Endothelial cell of umbilical vein (primary cell): Measurements from ENCODE around the gene RADIL. TPM values are rescaled to one million over a fixed set of nuclear protein-coding genes. Genes with fewer than 3 reads are reported as not detected.

Experiments
- BruUV-seq: library from RNA; stranded (reverse); fragments of 400-500 nt; replicated peaks from 2 replicates; lab custom pipeline; 2021; lab: Mats Ljungman, UMichigan
- CTCF ChIA-PET: fragments of 300-600, 350-600 bp; sonication (Branson Sonifier 250); formaldehyde crosslinking; loops from one replicate; lab custom pipeline; 2021; ENCODE audit warnings: antibody characterized with exemption, inconsistent platforms; lab: Charles Lee
- POLR2A ChIA-PET: fragments of 300-600, 350-600 bp; sonication (Branson Sonifier 250); formaldehyde crosslinking; loops from one replicate; lab custom pipeline; 2021; ENCODE audit warnings: antibody characterized with exemption, inconsistent platforms; lab: Charles Lee
- DNase-seq: peaks from one replicate; pipeline ENCODE4 v3.0.0-alpha.2; 2011; ENCODE audit warnings: low read depth, low spot score
- FAIRE-seq: peaks from 2 replicates; lab custom pipeline; 2011; peaks lifted over from hg19 to GRCh38; lab: Jason Lieb, UNC
- H2AFZ ChIP-seq: 2 replicates; pipeline ENCODE4 v1.6.0; 2012; ENCODE audit warnings: low read depth, low read length, control low read depth, inconsistent platforms
- H3K27ac ChIP-seq: 2 replicates; pipeline ENCODE4 v1.5.1; 2011; ENCODE audit warnings: low read depth, mild to moderate bottlenecking, control low read depth, low read length, moderate library complexity; ENCODE audit not compliant: insufficient read depth
- H3K27me3 ChIP-seq, 2 experiments: 2 replicates each; pipeline versions ENCODE4 v1.6.0 to v1.6.1; 2011; ENCODE audit warnings: low read length in 2 of 2, mixed read lengths in 1 of 2; ENCODE audit not compliant: control insufficient read depth in 2 of 2, insufficient read depth in 2 of 2
- H3K36me3 ChIP-seq, 2 experiments: 2 replicates in 1 of 2; 3 replicates in 1 of 2; pipeline ENCODE4 v1.5.1; 2011; ENCODE audit warnings: low read length in 2 of 2, mild to moderate bottlenecking in 1 of 2, moderate library complexity in 1 of 2; ENCODE audit not compliant: control insufficient read depth in 2 of 2, insufficient read depth in 2 of 2; ENCODE audit errors: extremely low read depth in 1 of 2
- H3K4me1 ChIP-seq: 3 replicates; pipeline ENCODE4 v1.5.1; 2011; ENCODE audit warnings: mild to moderate bottlenecking, low read length; ENCODE audit not compliant: control insufficient read depth, insufficient read depth; ENCODE audit errors: extremely low read depth
- H3K4me2 ChIP-seq: 2 replicates; pipeline ENCODE4 v1.6.1; 2011; ENCODE audit warnings: low read length, control low read depth, mixed read lengths; ENCODE audit not compliant: insufficient read depth
- H3K4me3 ChIP-seq, 3 experiments: fragments of 200-600 bp in 1 of 3; sonication (generic), shearing (Covaris generic) in 1 of 3; replicated peaks in 1 of 3; 2 replicates each; pipeline ENCODE4 v1.5.1; 2011 to 2016; ENCODE audit warnings: control low read depth in 3 of 3, low read length in 3 of 3, mild to moderate bottlenecking in 2 of 3, inconsistent platforms in 1 of 3, low read depth in 1 of 3, moderate library complexity in 1 of 3; ENCODE audit not compliant: insufficient read depth in 1 of 3
- H3K79me2 ChIP-seq: 2 replicates; pipeline ENCODE4 v1.6.0; 2012; ENCODE audit warnings: low read length, inconsistent platforms; ENCODE audit not compliant: control insufficient read depth, insufficient read depth
- H3K9ac ChIP-seq: replicated peaks from 2 replicates; pipeline ENCODE3; 2011; ENCODE audit warnings: low read length, control low read depth; ENCODE audit not compliant: insufficient read depth; ENCODE audit errors: extremely low read depth
- H3K9me1 ChIP-seq: replicated peaks from 3 replicates; pipeline ENCODE4 v1.6.0; 2011; ENCODE audit warnings: mild to moderate bottlenecking, low read length; ENCODE audit not compliant: control insufficient read depth, insufficient read depth; ENCODE audit errors: extremely low read depth
- H3K9me3 ChIP-seq: replicated peaks from 2 replicates; pipeline ENCODE4 v1.5.1; 2012; ENCODE audit warnings: low read length, inconsistent platforms; ENCODE audit not compliant: control insufficient read depth, insufficient read depth
- H4K20me1 ChIP-seq: replicated peaks from 2 replicates; pipeline ENCODE3; 2011; ENCODE audit warnings: mild to moderate bottlenecking, low read length; ENCODE audit not compliant: control insufficient read depth, insufficient read depth; ENCODE audit errors: extremely low read depth
- CTCF ChIP-seq, 2 donors: IDR thresholded peaks; 1 replicate in 1 of 2; 2 replicates in 1 of 2; pipeline ENCODE4 v1.5.1; 2011; ENCODE audit warnings: low read length in 2 of 2, mild to moderate bottlenecking in 2 of 2, moderate library complexity in 2 of 2, control low read depth in 1 of 2, inconsistent platforms in 1 of 2, low read depth in 1 of 2; ENCODE audit not compliant: insufficient read depth in 1 of 2; ENCODE audit errors: extremely low read depth in 1 of 2
- EZH2 ChIP-seq: IDR thresholded peaks from 2 replicates; pipeline ENCODE4 v1.6.1; 2012; ENCODE audit warnings: borderline replicate concordance, low read depth, mild to moderate bottlenecking, moderate library complexity, low read length, inconsistent platforms; ENCODE audit not compliant: severe bottlenecking
- FOS ChIP-seq: IDR thresholded peaks from 2 replicates; pipeline ENCODE4 v1.6.1; 2011; ENCODE audit warnings: mild to moderate bottlenecking, low read length, moderate library complexity, borderline replicate concordance; ENCODE audit not compliant: insufficient read depth
- GATA2 ChIP-seq: IDR thresholded peaks from 2 replicates; pipeline ENCODE4 v1.7.0; 2011; ENCODE audit warnings: low read depth, mild to moderate bottlenecking, moderate library complexity, mixed read lengths, low read length; ENCODE audit not compliant: insufficient read length, insufficient read depth
- JUN ChIP-seq: IDR thresholded peaks from 2 replicates; pipeline ENCODE4 v1.6.1; 2011; ENCODE audit warnings: borderline replicate concordance, low read depth; ENCODE audit not compliant: insufficient read length, insufficient read depth
- MYC ChIP-seq: IDR thresholded peaks from one replicate; pipeline ENCODE4 v1.6.1; 2011; ENCODE audit warnings: mild to moderate bottlenecking, low read depth, low read length
- POLR2A ChIP-seq: IDR thresholded peaks from 2 replicates; pipeline ENCODE4 v1.6.1; 2012; ENCODE audit warnings: low read depth, mild to moderate bottlenecking, control low read depth, low read length
- POLR2AphosphoS5 ChIP-seq: IDR thresholded peaks from 2 replicates; pipeline ENCODE4 v1.6.1; 2012; ENCODE audit warnings: low read depth, mild to moderate bottlenecking, control low read depth, low read length, moderate library complexity; ENCODE audit not compliant: insufficient read depth
- dilution Hi-C: fragments of 300-500 bp; cut with MboI; formaldehyde crosslinking; loops from one replicate; pipeline ENCODE4 v1.15.0; 2019; ENCODE audit warnings: low sequenced_read_pairs; ENCODE audit not compliant: extremely low pct_ligation_motif_present
- intact Hi-C: fragments of 100-400 bp; cut with micrococcal nuclease; formaldehyde crosslinking; loops from one replicate; pipeline ENCODE4 v1.10.0; 2022
- polyA plus RNA-seq, 4 experiments: library from polyadenylated mRNA; depleted of rRNA in 3 of 4; stranded (reverse) in 3 of 4; unstranded in 1 of 4; fragments of >200 nt; gene quantifications; 2 replicates each; pipeline versions ENCODE4 v1.2.1 to v1.2.3, GENCODE V29; 2011 to 2012; ENCODE audit warnings: missing spikeins in 1 of 4
- total RNA-seq: library from RNA; stranded (reverse); gene quantifications from 2 replicates; pipeline ENCODE4 v1.2.3, GENCODE V29; 2021
- TF ChIP-seq, protein P1 (sequence below): IDR thresholded peaks from 2 replicates; pipeline ENCODE4 v1.6.1; 2011; ENCODE audit not compliant: insufficient read depth, insufficient read length

Gene RADIL
- total and polyA plus RNA-seq, 2 donors (not counting 3 experiments of a cell fraction or from before 2014, with no cell fraction given): 1.2 to 2.5 TPM

DNA sequence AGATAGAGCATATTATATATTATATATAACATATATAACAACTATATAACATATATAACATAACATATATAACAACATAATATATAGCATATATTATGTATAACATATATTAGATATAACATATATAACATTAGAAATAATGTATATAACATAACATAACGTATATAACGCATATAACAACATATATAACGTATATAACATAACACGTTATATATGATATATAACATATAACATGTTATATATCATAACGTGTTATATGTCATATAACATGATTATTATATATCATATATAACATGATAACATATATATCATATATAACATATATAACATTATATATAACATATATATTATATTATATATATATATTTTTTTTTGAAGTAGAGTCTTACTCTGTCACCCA, 104.4 kb downstream of the RADIL start:
- Histone ChIP-seq H3K36me3 (peaks cover 11 to 28% of the 10 kb centered on the region in 2 experiments), H2AFZ (no peak overlapping the region), H3K9me1 (no peaks in the 10 kb centered on the region), H3K79me2 (peaks cover 33% of the 10 kb centered on the region), H3K9ac (no peak overlapping the region), H4K20me1 (peaks cover 2% of the 10 kb centered on the region), H3K4me3 (no peak overlapping the region), H3K4me1 (peaks cover 11% of the 10 kb centered on the region), H3K27ac (no peak overlapping the region), H3K27me3 (no peaks in the 10 kb centered on the region), H3K4me2 (no peak overlapping the region), H3K9me3 (no peaks in the 10 kb centered on the region)
- FAIRE-seq (no peak), DNase-seq (no peak)
- BruUV-seq: no TSS peak
- dilution Hi-C loops (no loop called here), intact Hi-C loops (no loop called here)
- TF ChIP-seq JUN: no peak
- TF ChIP-seq FOS: no peak
- no peak for TF ChIP-seq GATA2
- TF ChIP-seq EZH2: no peak
- TF ChIP-seq POLR2AphosphoS5: no peak
- TF ChIP-seq, protein P1, sequence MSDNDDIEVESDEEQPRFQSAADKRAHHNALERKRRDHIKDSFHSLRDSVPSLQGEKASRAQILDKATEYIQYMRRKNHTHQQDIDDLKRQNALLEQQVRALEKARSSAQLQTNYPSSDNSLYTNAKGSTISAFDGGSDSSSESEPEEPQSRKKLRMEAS: no peak
- no peak for TF ChIP-seq POLR2A
- no peak for TF ChIP-seq MYC
- no peak for TF ChIP-seq CTCF (IDR thresholded peaks at IDR 0.05; ENCODE audit: extremely low read depth in 1 of 2, insufficient read depth in 1 of 2, low read depth in 1 of 2, low read length in 2 of 2)
- ChIA-PET CTCF (interaction anchor here (0.6 to 1.5 kb wide), 2 partner anchors 13 to 162 kb away, joined by 3 to 10 read pairs; no protein-coding TSS in a partner anchor), POLR2A (no interaction called here)
